Measurements from ENCODE around the gene ZNF384. TPM values are rescaled to one million over a fixed set of nuclear protein-coding genes. Genes with fewer than 3 reads are reported as not detected.

The ZNF384 gene
- total RNA-seq, 1 donor from 2014 or later = 15.1 TPM

- DNase-seq (ENCODE audit: low spot score in 2 of 2) = peak in 1 of 2 donors; percentile 75
- TF ChIP-seq CTCF (IDR thresholded peaks at IDR 0.05) = no peak
- Histone ChIP-seq H3K27ac (peak within 1 kb of the TSS; percentile 46 to 62), H3K9me3 (no peaks in the 10 kb centered on the region), H3K27me3 (no peaks in the 10 kb centered on the region), H3K4me1 (peaks cover 0 to 8% of the 10 kb centered on the region in 2 donors), H3K4me3 (peak within 1 kb of the TSS; percentile 72 to 89), H3K36me3 (no peaks in the 10 kb centered on the region)
- intact Hi-C loops (cut with DNase I) = loop anchor here (1.0 kb wide), 1 partner anchor 24 kb away; the partner anchor contains the start of gene COPS7A
These were observed 11.5 kb upstream of the ZNF384 start, which contains the start of gene PIANP for GRCh38 chr12:6700646-6701051. Gene PIANP, minus strand, starts transcription at chr12:6700815. Its CDS starts 2,754 bp downstream, at chr12:6698061.

- Histone ChIP-seq H3K9me3 (no peaks in the 10 kb centered on the region), H3K4me3 (peak overlapping the region; percentile 72 to 89), H3K4me1 (peaks cover 0 to 8% of the 10 kb centered on the region in 2 donors), H3K36me3 (no peaks in the 10 kb centered on the region), H3K27me3 (no peaks in the 10 kb centered on the region), H3K27ac (peak overlapping the region; percentile 46 to 62)
- intact Hi-C loops (cut with DNase I) = loop anchor here (1.0 kb wide), 1 partner anchor 24 kb away; the partner anchor contains the start of gene COPS7A
- no peak for TF ChIP-seq CTCF (IDR thresholded peaks at IDR 0.05)
- DNase-seq (ENCODE audit: low spot score in 2 of 2) = no peak
These were observed 10.9 kb upstream of the ZNF384 start for GRCh38 chr12:6699989-6700645.

- H3K27me3 ChIP-seq = no peaks in the 10 kb centered on the region
- H3K9me3 ChIP-seq = no peaks in the 10 kb centered on the region
- no peak for TF ChIP-seq CTCF (IDR thresholded peaks at IDR 0.05)
- H3K27ac ChIP-seq = peak overlapping the region; percentile 46 to 62
- H3K4me1 ChIP-seq = peaks cover 0 to 8% of the 10 kb centered on the region in 2 donors
- intact Hi-C loops (cut with DNase I) = no loop called here
- no peak for DNase-seq (ENCODE audit: low spot score in 2 of 2)
- peaks cover 0 to 2% of the 10 kb centered on the region in 2 donors for H3K36me3 ChIP-seq
- H3K4me3 ChIP-seq = peak overlapping the region; percentile 72 to 89
These were observed 10.2 kb upstream of the ZNF384 start for GRCh38 chr12:6699259-6699988.

GRCh38 chr12:6698352-6699046, 9.3 kb upstream of the ZNF384 start:
- peaks cover 0 to 3% of the 10 kb centered on the region in 2 donors for H3K36me3 ChIP-seq
- H3K27ac ChIP-seq = no peak overlapping the region
- DNase-seq (ENCODE audit: low spot score in 2 of 2) = no peak
- H3K9me3 ChIP-seq = no peaks in the 10 kb centered on the region
- no peak for TF ChIP-seq CTCF (IDR thresholded peaks at IDR 0.05)
- intact Hi-C loops (cut with DNase I) = no loop called here
- no peaks in the 10 kb centered on the region for H3K27me3 ChIP-seq
- no peak overlapping the region for H3K4me3 ChIP-seq
- peaks cover 0 to 8% of the 10 kb centered on the region in 2 donors for H3K4me1 ChIP-seq

GRCh38 chr12:6697584-6698351, 8.6 kb upstream of the ZNF384 start:
- H3K27ac ChIP-seq = no peak overlapping the region
- no peak for DNase-seq (ENCODE audit: low spot score in 2 of 2)
- H3K4me3 ChIP-seq = no peak overlapping the region
- peak in 1 of 3 experiments; percentile 31 for TF ChIP-seq CTCF (IDR thresholded peaks at IDR 0.05)
- H3K9me3 ChIP-seq = no peaks in the 10 kb centered on the region
- H3K27me3 ChIP-seq = no peaks in the 10 kb centered on the region
- H3K4me1 ChIP-seq = peaks cover 0 to 8% of the 10 kb centered on the region in 2 donors
- H3K36me3 ChIP-seq = peaks cover 0 to 3% of the 10 kb centered on the region in 2 donors
- intact Hi-C loops (cut with DNase I) = no loop called here
